Transverse colon (tissue), 3 donors: ENCODE measurements around the gene ADAM12.

Experiments used
- EP300 ChIP-seq: sonication (generic); formaldehyde crosslinking; IDR thresholded peaks from one replicate; pipeline ENCODE4 v1.6.1; 2017; ENCODE audit warnings: antibody characterized with exemption, low read depth
- POLR2A ChIP-seq: fragments of 450-650 bp; IDR thresholded peaks from one replicate; pipeline ENCODE4 v1.6.1; 2016; ENCODE audit warnings: antibody characterized with exemption, mild to moderate bottlenecking, moderate library complexity
- TF ChIP-seq, protein P1 (sequence below), 5 experiments: fragments of 200-600 bp in 3 of 5; fragments of 450-650 bp in 2 of 5; sonication (generic) in 3 of 5; IDR thresholded peaks; 1 replicate in 2 of 5; 2 replicates in 3 of 5; pipeline ENCODE4 v1.5.1; 2016 to 2017; ENCODE audit warnings: antibody characterized with exemption in 5 of 5, inconsistent platforms in 3 of 5, mild to moderate bottlenecking in 2 of 5, moderate library complexity in 1 of 5

DNA sequence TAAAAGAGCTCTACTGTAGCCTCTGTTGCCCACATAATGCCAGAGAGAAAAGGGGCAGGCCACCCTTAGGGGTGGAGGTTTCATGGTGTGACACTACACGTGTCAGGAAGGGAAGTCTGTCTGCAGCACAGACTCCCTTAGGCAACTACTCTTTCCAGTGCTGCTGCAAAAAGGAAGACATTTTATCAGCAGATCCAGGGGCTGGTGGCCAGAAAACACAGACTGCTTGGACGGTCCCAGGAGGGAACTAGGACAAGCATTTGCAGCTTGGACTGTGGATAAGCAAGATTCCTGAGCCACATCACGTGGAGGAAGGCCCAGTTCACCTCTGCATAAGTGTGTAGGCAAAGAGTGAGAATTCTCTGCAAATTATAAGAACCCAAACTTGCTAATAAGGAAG is 271.1 kb downstream of the ADAM12 start:
- TF ChIP-seq, protein P1, sequence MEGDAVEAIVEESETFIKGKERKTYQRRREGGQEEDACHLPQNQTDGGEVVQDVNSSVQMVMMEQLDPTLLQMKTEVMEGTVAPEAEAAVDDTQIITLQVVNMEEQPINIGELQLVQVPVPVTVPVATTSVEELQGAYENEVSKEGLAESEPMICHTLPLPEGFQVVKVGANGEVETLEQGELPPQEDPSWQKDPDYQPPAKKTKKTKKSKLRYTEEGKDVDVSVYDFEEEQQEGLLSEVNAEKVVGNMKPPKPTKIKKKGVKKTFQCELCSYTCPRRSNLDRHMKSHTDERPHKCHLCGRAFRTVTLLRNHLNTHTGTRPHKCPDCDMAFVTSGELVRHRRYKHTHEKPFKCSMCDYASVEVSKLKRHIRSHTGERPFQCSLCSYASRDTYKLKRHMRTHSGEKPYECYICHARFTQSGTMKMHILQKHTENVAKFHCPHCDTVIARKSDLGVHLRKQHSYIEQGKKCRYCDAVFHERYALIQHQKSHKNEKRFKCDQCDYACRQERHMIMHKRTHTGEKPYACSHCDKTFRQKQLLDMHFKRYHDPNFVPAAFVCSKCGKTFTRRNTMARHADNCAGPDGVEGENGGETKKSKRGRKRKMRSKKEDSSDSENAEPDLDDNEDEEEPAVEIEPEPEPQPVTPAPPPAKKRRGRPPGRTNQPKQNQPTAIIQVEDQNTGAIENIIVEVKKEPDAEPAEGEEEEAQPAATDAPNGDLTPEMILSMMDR (IDR thresholded peaks at IDR 0.05) = no peak
- no peak for TF ChIP-seq POLR2A
- no peak for TF ChIP-seq EP300
